HCT116 (cell line): ENCODE results near the gene TMEM154.

Source experiments
- TCF7L2 ChIP-seq: IDR thresholded peaks from 2 replicates; pipeline ENCODE4 v1.7.0; 2011; ENCODE audit warnings: borderline replicate concordance, inconsistent platforms; ENCODE audit not compliant: insufficient read depth, insufficient read length; ENCODE audit errors: extremely low read depth
- ZNF274 ChIP-seq: fragments of 200-500 bp; sonication (Bioruptor generic); IDR thresholded peaks from 2 replicates; pipeline ENCODE4 v1.6.1; 2014; ENCODE audit warnings: mild to moderate bottlenecking, low read depth, low read length, inconsistent platforms
- TF ChIP-seq, protein P1 (sequence below), 3 experiments: fragments of 200-600 bp in 1 of 3; sonication (generic) in 1 of 3; IDR thresholded peaks in 2 of 3; conservative IDR thresholded peaks in 1 of 3; 2 replicates each; pipeline ENCODE4 v1.5.1; 2012 to 2017; ENCODE audit warnings: low read depth in 2 of 3, low read length in 2 of 3, antibody characterized with exemption in 1 of 3, borderline replicate concordance in 1 of 3, control low read depth in 1 of 3, mild to moderate bottlenecking in 1 of 3, mixed read lengths in 1 of 3, mixed run types in 1 of 3, moderate library complexity in 1 of 3; ENCODE audit not compliant: insufficient read depth in 1 of 3

GRCh38 chr4:152599095-152599494, 80.7 kb downstream of the TMEM154 start:
- TF ChIP-seq, protein P1, sequence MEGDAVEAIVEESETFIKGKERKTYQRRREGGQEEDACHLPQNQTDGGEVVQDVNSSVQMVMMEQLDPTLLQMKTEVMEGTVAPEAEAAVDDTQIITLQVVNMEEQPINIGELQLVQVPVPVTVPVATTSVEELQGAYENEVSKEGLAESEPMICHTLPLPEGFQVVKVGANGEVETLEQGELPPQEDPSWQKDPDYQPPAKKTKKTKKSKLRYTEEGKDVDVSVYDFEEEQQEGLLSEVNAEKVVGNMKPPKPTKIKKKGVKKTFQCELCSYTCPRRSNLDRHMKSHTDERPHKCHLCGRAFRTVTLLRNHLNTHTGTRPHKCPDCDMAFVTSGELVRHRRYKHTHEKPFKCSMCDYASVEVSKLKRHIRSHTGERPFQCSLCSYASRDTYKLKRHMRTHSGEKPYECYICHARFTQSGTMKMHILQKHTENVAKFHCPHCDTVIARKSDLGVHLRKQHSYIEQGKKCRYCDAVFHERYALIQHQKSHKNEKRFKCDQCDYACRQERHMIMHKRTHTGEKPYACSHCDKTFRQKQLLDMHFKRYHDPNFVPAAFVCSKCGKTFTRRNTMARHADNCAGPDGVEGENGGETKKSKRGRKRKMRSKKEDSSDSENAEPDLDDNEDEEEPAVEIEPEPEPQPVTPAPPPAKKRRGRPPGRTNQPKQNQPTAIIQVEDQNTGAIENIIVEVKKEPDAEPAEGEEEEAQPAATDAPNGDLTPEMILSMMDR (IDR thresholded peaks at IDR 0.05 in 2 of 3, conservative IDR thresholded peaks at IDR 0.05 in 1 of 3; ENCODE audit: borderline replicate concordance in 1 of 3, insufficient read depth in 1 of 3, low read depth in 2 of 3, low read length in 2 of 3), result no peak
- no peak for TF ChIP-seq ZNF274
- TF ChIP-seq TCF7L2, result no peak
